Esophagus muscularis mucosa (tissue), 4 donors: ENCODE measurements around the gene PCP2.

Source experiments
- CTCF ChIP-seq, 3 experiments: fragments of 200-600 bp in 2 of 3; fragments of 450-650 bp in 1 of 3; sonication (generic) in 2 of 3; IDR thresholded peaks; one replicate each; pipeline ENCODE4 v1.5.1; 2017 to 2019; ENCODE audit warnings: antibody characterized with exemption in 3 of 3, mild to moderate bottlenecking in 2 of 3, moderate library complexity in 1 of 3
- EP300 ChIP-seq: sonication (generic); formaldehyde crosslinking; IDR thresholded peaks from one replicate; pipeline ENCODE4 v1.6.1; 2017; ENCODE audit warnings: antibody characterized with exemption
- POLR2A ChIP-seq: fragments of 450-650 bp; IDR thresholded peaks from one replicate; pipeline ENCODE4 v1.6.1; 2017; ENCODE audit warnings: antibody characterized with exemption, moderate library complexity, mild to moderate bottlenecking, low read depth
- POLR2AphosphoS5 ChIP-seq, 2 donors: sonication (generic); formaldehyde crosslinking; IDR thresholded peaks; one replicate each; pipeline ENCODE4 v1.6.1; 2017; ENCODE audit warnings: antibody characterized with exemption in 2 of 2

DNA sequence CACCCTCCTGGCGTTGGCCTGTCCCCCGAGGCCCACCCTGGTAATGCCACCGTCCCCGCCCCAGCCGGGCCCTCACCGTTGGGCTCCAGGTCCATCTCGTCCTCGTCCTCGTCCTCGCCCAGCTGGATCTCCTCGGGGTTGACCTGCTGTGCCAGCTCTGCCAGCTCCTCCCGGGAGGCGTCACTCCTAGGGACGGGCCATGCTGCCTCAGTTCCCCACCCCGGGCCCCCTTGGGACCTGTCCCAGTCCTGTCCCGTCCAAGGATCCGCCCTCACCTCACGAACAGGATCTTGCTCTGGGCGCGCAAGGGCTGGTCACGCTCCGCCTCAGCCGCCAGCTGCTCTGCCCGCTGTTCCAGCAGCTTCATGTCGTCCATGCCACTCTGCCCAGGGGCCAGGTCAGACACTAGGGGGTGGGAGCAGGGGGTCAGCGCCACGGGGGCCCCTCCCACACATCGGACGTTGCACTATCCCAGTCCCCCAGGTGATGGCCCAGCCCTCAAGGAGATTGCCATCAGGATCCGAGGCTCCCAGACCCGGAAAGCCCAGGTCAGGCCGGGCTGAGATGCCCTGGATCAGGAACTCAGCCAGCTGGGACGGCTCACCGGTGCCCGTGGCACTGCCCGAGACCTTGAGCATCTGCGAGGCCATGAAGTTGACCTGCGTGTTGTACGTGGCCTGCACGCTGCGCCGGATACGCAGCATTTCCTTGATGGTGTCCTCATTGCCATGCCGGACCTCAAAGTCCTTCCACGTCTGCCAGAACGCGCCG lies 13.7 kb downstream of the PCP2 start:
- TF ChIP-seq CTCF (IDR thresholded peaks at IDR 0.05) (no peak), EP300 (no peak), POLR2AphosphoS5 (IDR thresholded peaks at IDR 0.05) (no peak), POLR2A (no peak)
